Measurements from ENCODE around the gene ZNF213.
"Not testable (repeated sequence)": the region's sequence is repeated elsewhere in the genome, so short reads cannot be mapped to it uniquely, and the experiment has no call there.

The ZNF213 gene

GRCh38 chr16:3149630-3150345 lies 15.0 kb downstream of the ZNF213 start:
- DNase-seq, result peak; percentile 80

GRCh38 chr16:3150346-3151218 lies 15.8 kb downstream of the ZNF213 start:
- DNase-seq, result peak; percentile 100

GRCh38 chr16:3152027-3152276 lies 17.1 kb downstream of the ZNF213 start:
- DNase-seq, result no peak

- peak; percentile 95 for DNase-seq
These were observed 17.6 kb downstream of the ZNF213 start for GRCh38 chr16:3152277-3152990.

GRCh38 chr16:3152991-3153368 lies 18.2 kb downstream of the ZNF213 start:
- no peak for DNase-seq

- no peak for DNase-seq
These were observed 20.4 kb downstream of the ZNF213 start for GRCh38 chr16:3155181-3155580.

- no peak for DNase-seq
These were observed 21.1 kb downstream of the ZNF213 start for GRCh38 chr16:3155972-3156371.

- DNase-seq, result peak; percentile 90
These were observed 22.6 kb downstream of the ZNF213 start for GRCh38 chr16:3157229-3158025.

- peak; percentile 58 for DNase-seq
These were observed 23.2 kb downstream of the ZNF213 start for GRCh38 chr16:3158026-3158509.

- DNase-seq, result peak; percentile 90
These were observed 23.9 kb downstream of the ZNF213 start for GRCh38 chr16:3158510-3159314.

GRCh38 chr16:3161235-3162018 lies 26.6 kb downstream of the ZNF213 start:
- no peak for DNase-seq

GRCh38 chr16:3164121-3164991 lies 29.5 kb downstream of the ZNF213 start:
- no peak for DNase-seq

GRCh38 chr16:3165111-3165822 lies 30.4 kb downstream of the ZNF213 start:
- DNase-seq, result no peak

- no peak for DNase-seq
These were observed 31.7 kb downstream of the ZNF213 start for GRCh38 chr16:3166505-3166886.

- not testable (repeated sequence) for DNase-seq
These were observed 33.9 kb downstream of the ZNF213 start for GRCh38 chr16:3168729-3169128.

GRCh38 chr16:3170440-3171180 lies 35.8 kb downstream of the ZNF213 start:
- DNase-seq, result no peak

- DNase-seq, result no peak
These were observed 36.5 kb downstream of the ZNF213 start for GRCh38 chr16:3171181-3171854.
